Neural progenitor cell (in vitro differentiated cells): ENCODE measurements around the gene KDM3A. TPM values are rescaled to one million over a fixed set of nuclear protein-coding genes. Genes with fewer than 3 reads are reported as not detected.

Experiments
- DNase-seq: peaks from one replicate; pipeline ENCODE4 v3.0.0-alpha.2; 2016; ENCODE audit warnings: low spot score
- H2AFZ ChIP-seq: fragments of 200-600 bp; sonication (generic); replicated peaks from 2 replicates; pipeline ENCODE4 v1.6.1; 2016; ENCODE audit warnings: antibody characterized with exemption
- H3F3A ChIP-seq: fragments of 200-600 bp; sonication (generic); 2 replicates; pipeline ENCODE4 v1.6.1; 2016; ENCODE audit warnings: antibody characterized with exemption, low read depth
- H3K27ac ChIP-seq: fragments of 200-600 bp; sonication (generic); 2 replicates; pipeline ENCODE4 v1.5.1; 2016; ENCODE audit warnings: mild to moderate bottlenecking
- H3K27me3 ChIP-seq: fragments of 200-600 bp; sonication (generic); 2 replicates; pipeline ENCODE4 v1.6.1; 2016; ENCODE audit warnings: mild to moderate bottlenecking, moderate library complexity
- H3K36me3 ChIP-seq: fragments of 200-600 bp; sonication (generic); 2 replicates; pipeline ENCODE4 v1.5.1; 2016
- H3K4me1 ChIP-seq: fragments of 200-600 bp; sonication (generic); 2 replicates; pipeline ENCODE4 v1.6.1; 2016; ENCODE audit warnings: mixed run types
- H3K4me2 ChIP-seq: fragments of 200-600 bp; sonication (generic); 2 replicates; pipeline ENCODE4 v1.6.1; 2016
- H3K4me3 ChIP-seq: fragments of 200-600 bp; sonication (generic); 2 replicates; pipeline ENCODE4 v1.5.1; 2016
- H3K79me2 ChIP-seq: fragments of 200-600 bp; sonication (generic); 2 replicates; pipeline ENCODE4 v1.6.1; 2016; ENCODE audit warnings: low read depth
- H3K9ac ChIP-seq: fragments of 200-600 bp; sonication (generic); 2 replicates; pipeline ENCODE4 v1.6.1; 2016
- H3K9me3 ChIP-seq: fragments of 200-600 bp; sonication (generic); 2 replicates; pipeline ENCODE4 v1.5.1; 2016; ENCODE audit warnings: low read depth
- H4K20me1 ChIP-seq: fragments of 200-600 bp; sonication (generic); 2 replicates; pipeline ENCODE4 v1.6.1; 2016; ENCODE audit warnings: low read depth
- H3K27ac Mint-ChIP-seq: 3 replicates; pipeline ENCODE4 v1.8.0; 2021; ENCODE audit warnings: mixed read lengths
- H3K27me3 Mint-ChIP-seq: 2 replicates; pipeline ENCODE4 v1.8.0; 2022; ENCODE audit warnings: low read depth, mild to moderate bottlenecking, inconsistent platforms, moderate library complexity, mixed read lengths; ENCODE audit not compliant: insufficient read depth
- H3K36me3 Mint-ChIP-seq: 3 replicates; pipeline ENCODE4 v1.8.0; 2021; ENCODE audit warnings: mixed read lengths
- H3K4me1 Mint-ChIP-seq: 3 replicates; pipeline ENCODE4 v1.8.0; 2021; ENCODE audit warnings: mixed read lengths
- H3K4me3 Mint-ChIP-seq: 3 replicates; pipeline ENCODE4 v1.8.0; 2021; ENCODE audit warnings: mild to moderate bottlenecking, moderate library complexity, mixed read lengths
- H3K9me3 Mint-ChIP-seq: 3 replicates; pipeline ENCODE4 v1.8.0; 2020; ENCODE audit warnings: mixed read lengths
- CTCF ChIP-seq: fragments of 200-600 bp; sonication (generic); IDR thresholded peaks from 2 replicates; pipeline ENCODE4 v1.5.1; 2017; ENCODE audit warnings: antibody characterized with exemption, mild to moderate bottlenecking
- EZH2 ChIP-seq: fragments of 200-600 bp; sonication (generic); IDR thresholded peaks from 2 replicates; pipeline ENCODE4 v1.6.1; 2017; ENCODE audit warnings: antibody characterized with exemption, mild to moderate bottlenecking, moderate library complexity
- EZH2phosphoT487 ChIP-seq: fragments of 200-600 bp; sonication (generic); IDR thresholded peaks from 2 replicates; pipeline ENCODE4 v1.6.1; 2017; ENCODE audit warnings: antibody characterized with exemption
- total RNA-seq: library from RNA; depleted of rRNA; stranded (reverse); fragments of >200 nt; gene quantifications from 2 replicates; pipeline ENCODE4 v1.2.3, GENCODE V29; 2015; ENCODE audit warnings: low replicate concordance

The KDM3A gene
- total RNA-seq, 1 donor from 2014 or later: 84.9 TPM

DNA sequence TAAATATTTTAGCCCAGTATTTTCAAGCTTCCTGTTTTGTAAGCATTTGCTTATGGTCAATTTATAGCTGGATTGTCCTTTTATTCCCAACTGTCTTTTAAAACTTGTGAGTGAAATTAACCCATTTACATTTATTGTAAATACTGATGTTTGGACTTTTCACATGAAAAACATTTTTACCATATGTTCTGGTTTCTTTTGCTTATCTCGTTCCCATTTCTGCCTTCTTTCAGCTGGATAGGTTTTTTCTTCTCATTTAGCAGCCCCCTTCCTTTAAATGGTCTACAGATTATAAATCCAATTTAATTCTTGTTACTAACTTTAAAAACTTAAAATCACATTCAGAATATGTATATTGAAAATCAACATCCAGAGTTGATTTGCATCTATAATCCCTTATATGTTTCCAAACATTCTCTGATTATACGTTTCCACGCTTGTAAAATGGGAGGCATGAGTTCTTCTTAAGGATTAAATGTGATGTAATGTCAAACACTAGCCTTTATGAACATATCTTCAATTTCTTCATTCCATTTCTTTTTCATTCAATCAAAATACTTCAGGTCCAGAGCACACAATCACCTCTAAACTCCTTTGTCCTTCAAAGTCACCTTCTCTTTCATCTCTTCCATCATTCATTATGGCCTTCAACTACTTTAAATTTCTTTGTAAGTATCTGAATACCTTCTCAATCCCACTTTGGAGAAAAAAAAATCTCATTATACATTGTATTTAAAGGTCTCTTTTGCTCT, 1.1 kb upstream of the KDM3A start:
- no peak for DNase-seq
- Mint-ChIP-seq H3K9me3 (peaks cover 37% of the 10 kb centered on the region), H3K36me3 (peaks cover 32% of the 10 kb centered on the region), H3K27ac (peak overlapping the region; percentile 100), H3K4me1 (peaks cover 26% of the 10 kb centered on the region), H3K27me3 (peaks cover 10% of the 10 kb centered on the region), H3K4me3 (peak overlapping the region; percentile 96)
- Histone ChIP-seq H3F3A (peaks cover 15% of the 10 kb centered on the region), H3K27me3 (no peaks in the 10 kb centered on the region), H3K9me3 (peaks cover 28% of the 10 kb centered on the region), H3K4me3 (no peak overlapping the region), H3K36me3 (peaks cover 17% of the 10 kb centered on the region), H3K79me2 (peaks cover 33% of the 10 kb centered on the region), H3K9ac (no peak overlapping the region), H2AFZ (peak overlapping the region; percentile 94), H3K4me1 (peaks cover 16% of the 10 kb centered on the region), H3K27ac (no peak overlapping the region), H4K20me1 (peaks cover 33% of the 10 kb centered on the region), H3K4me2 (no peak overlapping the region)
- TF ChIP-seq EZH2phosphoT487 (no peak), CTCF (no peak), EZH2 (no peak)

DNA sequence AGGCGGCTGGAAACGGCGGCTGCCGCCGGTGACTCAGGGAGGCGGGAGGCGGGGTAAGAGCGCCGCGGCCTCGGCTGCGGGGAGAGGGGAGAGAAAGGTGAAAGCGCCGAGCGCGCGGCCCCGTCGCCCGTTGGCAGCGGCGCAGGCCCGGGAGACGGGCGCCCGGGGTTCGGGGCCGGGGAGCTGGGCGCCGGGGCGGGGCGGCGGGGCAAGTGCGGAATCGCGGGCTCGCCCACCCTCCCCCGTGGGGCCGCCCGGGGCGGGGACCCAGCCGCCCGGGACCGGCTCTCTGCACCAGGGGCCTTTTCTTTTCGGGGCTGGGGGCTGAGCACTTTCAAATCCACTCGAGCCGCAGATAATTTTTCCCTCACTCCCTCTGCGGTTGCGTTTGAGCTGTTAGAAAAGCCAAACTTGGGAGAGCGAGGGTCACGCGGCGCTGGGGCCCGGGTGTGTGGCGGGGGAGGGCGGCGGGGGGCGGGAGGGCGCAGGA, 266 bp downstream of the KDM3A start:
- H3K4me3 ChIP-seq: peak overlapping the region; percentile 90
- peak overlapping the region; percentile 97 for H3K4me3 Mint-ChIP-seq
- H2AFZ ChIP-seq: no peak overlapping the region
- H3K9me3 Mint-ChIP-seq: peaks cover 36% of the 10 kb centered on the region
- peaks cover 39% of the 10 kb centered on the region for H3K36me3 Mint-ChIP-seq
- H3K4me1 Mint-ChIP-seq: peaks cover 28% of the 10 kb centered on the region
- H3K27me3 ChIP-seq: no peaks in the 10 kb centered on the region
- H3K27me3 Mint-ChIP-seq: peaks cover 10% of the 10 kb centered on the region
- H3K79me2 ChIP-seq: peaks cover 47% of the 10 kb centered on the region
- peak overlapping the region; percentile 34 for H3K27ac ChIP-seq
- H3K4me2 ChIP-seq: peak overlapping the region; percentile 80
- H3F3A ChIP-seq: peaks cover 15% of the 10 kb centered on the region
- DNase-seq: no peak
- peaks cover 47% of the 10 kb centered on the region for H4K20me1 ChIP-seq
- H3K4me1 ChIP-seq: peaks cover 16% of the 10 kb centered on the region
- TF ChIP-seq EZH2 (no peak), EZH2phosphoT487 (no peak), CTCF (no peak)
- H3K27ac Mint-ChIP-seq: peak overlapping the region; percentile 100
- H3K9ac ChIP-seq: no peak overlapping the region
- peaks cover 28% of the 10 kb centered on the region for H3K9me3 ChIP-seq
- H3K36me3 ChIP-seq: peaks cover 17% of the 10 kb centered on the region

- Mint-ChIP-seq H3K4me3 (peak overlapping the region; percentile 97), H3K4me1 (peaks cover 28% of the 10 kb centered on the region), H3K9me3 (peaks cover 32% of the 10 kb centered on the region), H3K36me3 (peaks cover 39% of the 10 kb centered on the region), H3K27me3 (peaks cover 10% of the 10 kb centered on the region), H3K27ac (peak overlapping the region; percentile 99)
- H3K9ac ChIP-seq: peak overlapping the region; percentile 14
- H3K27ac ChIP-seq: peak overlapping the region; percentile 34
- H3K4me2 ChIP-seq: peak overlapping the region; percentile 80
- H3K9me3 ChIP-seq: peaks cover 28% of the 10 kb centered on the region
- H3K36me3 ChIP-seq: peaks cover 17% of the 10 kb centered on the region
- peaks cover 53% of the 10 kb centered on the region for H4K20me1 ChIP-seq
- H3K79me2 ChIP-seq: peaks cover 53% of the 10 kb centered on the region
- peak; percentile 48 for DNase-seq
- no peaks in the 10 kb centered on the region for H3K27me3 ChIP-seq
- no peak for TF ChIP-seq CTCF
- TF ChIP-seq EZH2: no peak
- H3K4me1 ChIP-seq: peaks cover 16% of the 10 kb centered on the region
- H2AFZ ChIP-seq: no peak overlapping the region
- peak overlapping the region; percentile 90 for H3K4me3 ChIP-seq
- H3F3A ChIP-seq: peaks cover 15% of the 10 kb centered on the region
These were observed 891 bp downstream of the KDM3A start for GRCh38 chr2:86441882-86442641.
